ENCODE measurements around the gene CFAP210. TPM values are rescaled to one million over a fixed set of nuclear protein-coding genes. Genes with fewer than 3 reads are reported as not detected.

CFAP210 gene
- total and polyA plus RNA-seq, 2 experiments from 2014 or later, result 0.30 TPM; not detected in 1

GRCh38 chr2:169727065-169727464, 32.9 kb upstream of the CFAP210 start:
- Histone ChIP-seq H3K27me3 (no peaks in the 10 kb centered on the region), H3K4me2 (no peak overlapping the region), H3K4me1 (ENCODE audit: insufficient read depth) (no peaks in the 10 kb centered on the region), H2AFZ (no peak overlapping the region), H3K36me3 (replicated peaks; ENCODE audit: insufficient read depth, low read depth) (no peaks in the 10 kb centered on the region), H3K79me2 (no peaks in the 10 kb centered on the region), H3K9me2 (replicated peaks; ENCODE audit: insufficient read depth) (no peaks in the 10 kb centered on the region), H3K9me3 (ENCODE audit: low read depth) (no peaks in the 10 kb centered on the region), H4K20me1 (ENCODE audit: insufficient read depth, poor library complexity, severe bottlenecking) (no peaks in the 10 kb centered on the region), H3K4me3 (no peak overlapping the region), H3K27ac (no peak overlapping the region)
- WGBS (ENCODE audit: low lambda C conversion rate, missing lambda C conversion rate), result 81% methylated on average over 5 of the region's 5 CpGs
- no peak for DNase-seq (ENCODE audit: low spot score)
- TF ChIP-seq EZH2 (IDR thresholded peaks at IDR 0.05; ENCODE audit: borderline replicate concordance) (no peak), EZH2phosphoT487 (IDR thresholded peaks at IDR 0.05; ENCODE audit: low read depth, severe bottlenecking, unreplicated experiment) (no peak), CTCF (IDR thresholded peaks at IDR 0.05; ENCODE audit: poor library complexity) (no peak)

- Histone ChIP-seq H3K9me2 (replicated peaks; ENCODE audit: insufficient read depth) (no peaks in the 10 kb centered on the region), H3K79me2 (no peaks in the 10 kb centered on the region), H4K20me1 (ENCODE audit: insufficient read depth, poor library complexity, severe bottlenecking) (no peaks in the 10 kb centered on the region), H3K4me2 (no peak overlapping the region), H3K27me3 (no peaks in the 10 kb centered on the region), H2AFZ (no peak overlapping the region), H3K9me3 (ENCODE audit: low read depth) (no peaks in the 10 kb centered on the region), H3K27ac (no peak overlapping the region), H3K36me3 (replicated peaks; ENCODE audit: insufficient read depth, low read depth) (no peaks in the 10 kb centered on the region), H3K4me3 (no peak overlapping the region), H3K4me1 (ENCODE audit: insufficient read depth) (peaks cover 13% of the 10 kb centered on the region)
- TF ChIP-seq CTCF (IDR thresholded peaks at IDR 0.05; ENCODE audit: poor library complexity) (no peak), EZH2phosphoT487 (IDR thresholded peaks at IDR 0.05; ENCODE audit: low read depth, severe bottlenecking, unreplicated experiment) (no peak), EZH2 (IDR thresholded peaks at IDR 0.05; ENCODE audit: borderline replicate concordance) (no peak)
- WGBS (ENCODE audit: low lambda C conversion rate, missing lambda C conversion rate), result 93% methylated on average over 3 of the region's 3 CpGs
- DNase-seq (ENCODE audit: low spot score), result no peak
Measured at GRCh38 chr2:169721016-169721415, 26.8 kb upstream of the CFAP210 start.

- H3K9me2 ChIP-seq (replicated peaks; ENCODE audit: insufficient read depth), result no peaks in the 10 kb centered on the region
- no peaks in the 10 kb centered on the region for H3K9me3 ChIP-seq (ENCODE audit: low read depth)
- no peak overlapping the region for H2AFZ ChIP-seq
- H3K4me3 ChIP-seq, result no peak overlapping the region
- no peaks in the 10 kb centered on the region for H4K20me1 ChIP-seq (ENCODE audit: insufficient read depth, poor library complexity, severe bottlenecking)
- H3K79me2 ChIP-seq, result no peaks in the 10 kb centered on the region
- H3K36me3 ChIP-seq (replicated peaks; ENCODE audit: insufficient read depth, low read depth), result no peaks in the 10 kb centered on the region
- TF ChIP-seq EZH2 (IDR thresholded peaks at IDR 0.05; ENCODE audit: borderline replicate concordance) (no peak), EZH2phosphoT487 (IDR thresholded peaks at IDR 0.05; ENCODE audit: low read depth, severe bottlenecking, unreplicated experiment) (no peak), CTCF (IDR thresholded peaks at IDR 0.05; ENCODE audit: poor library complexity) (no peak)
- peaks cover 25% of the 10 kb centered on the region for H3K4me1 ChIP-seq (ENCODE audit: insufficient read depth)
- no peaks in the 10 kb centered on the region for H3K27me3 ChIP-seq
- H3K27ac ChIP-seq, result no peak overlapping the region
- no peak for DNase-seq (ENCODE audit: low spot score)
- no peak overlapping the region for H3K4me2 ChIP-seq
- WGBS (ENCODE audit: low lambda C conversion rate, missing lambda C conversion rate), result 87% methylated on average over 2 of the region's 2 CpGs
Measured at GRCh38 chr2:169718930-169719504, 24.8 kb upstream of the CFAP210 start.
